ENCODE data around the gene PKN1.

DNA sequence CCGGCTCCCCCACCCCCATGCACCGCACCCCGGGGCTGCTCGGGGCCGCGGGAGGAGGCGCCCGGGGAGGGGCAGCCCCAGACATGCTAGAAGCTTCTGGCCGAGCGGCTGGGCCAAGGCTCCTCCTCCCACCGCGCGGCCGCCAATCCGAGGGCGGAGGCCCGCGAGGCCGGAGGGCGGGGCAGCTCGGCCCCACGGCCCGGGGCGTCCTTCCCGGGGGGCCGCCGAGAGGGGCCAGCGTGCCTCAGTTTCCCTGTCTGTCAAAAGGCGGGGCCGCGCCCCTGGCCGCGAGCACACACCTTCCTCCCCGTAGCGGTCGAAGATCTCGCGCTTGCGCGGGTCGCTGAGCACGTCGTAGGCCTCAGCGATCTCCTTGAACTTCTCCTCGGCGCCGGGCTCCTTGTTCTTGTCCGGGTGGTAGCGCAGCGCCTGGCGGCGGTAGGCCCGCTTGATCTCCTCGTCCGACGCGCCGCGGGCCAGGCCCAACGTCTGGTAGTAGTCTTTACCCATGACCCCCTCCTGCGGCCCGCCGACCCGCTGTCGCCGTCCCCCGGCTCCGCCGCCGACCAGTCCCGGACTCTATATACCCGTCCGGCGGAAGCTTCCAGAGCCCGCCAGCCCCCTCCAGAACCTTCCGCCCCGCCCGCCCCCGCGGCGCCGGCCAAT lies 84.9 kb downstream of the PKN1 start, which contains the start of gene DNAJB1:
- TF ChIP-seq POLR2AphosphoS5 (IDR thresholded peaks at IDR 0.05; ENCODE audit: low read depth, low read length): peak; percentile 86
- TF ChIP-seq SPI1 (IDR thresholded peaks at IDR 0.05; ENCODE audit: low read depth, low read length): no peak
- TF ChIP-seq POLR2A (IDR thresholded peaks at IDR 0.05; ENCODE audit: low read depth, low read length): peak; percentile 94
